DMS153 treated with DMSO at 0.1 percent for 48 hours (cell line): ENCODE results near the gene NRXN3.

Experiments
- DNase-seq: peaks from one replicate; lab custom pipeline; 2025; ENCODE audit not compliant: unreplicated experiment; lab: John Stamatoyannopoulos, UW

Gene NRXN3

DNA sequence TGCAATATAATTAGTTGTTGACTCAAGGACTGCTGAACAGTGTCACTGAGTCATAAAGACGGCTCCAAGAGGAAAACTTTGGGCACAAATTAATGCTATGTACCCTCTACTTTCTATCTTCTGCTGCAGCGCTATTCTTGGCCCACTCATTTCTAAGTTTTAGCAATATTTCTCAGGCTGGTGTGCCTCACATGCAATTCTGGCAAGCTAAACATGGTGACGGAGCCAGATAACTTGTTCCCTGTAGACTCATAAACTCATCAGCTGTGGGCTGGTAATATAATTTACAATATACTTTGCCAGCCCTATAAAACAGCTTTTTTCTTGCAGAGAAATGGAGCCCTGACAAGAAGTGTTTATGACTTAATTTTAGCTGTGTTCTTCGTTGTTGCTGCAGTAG is 615.1 kb downstream of the NRXN3 start:
- no peak for DNase-seq

DNA sequence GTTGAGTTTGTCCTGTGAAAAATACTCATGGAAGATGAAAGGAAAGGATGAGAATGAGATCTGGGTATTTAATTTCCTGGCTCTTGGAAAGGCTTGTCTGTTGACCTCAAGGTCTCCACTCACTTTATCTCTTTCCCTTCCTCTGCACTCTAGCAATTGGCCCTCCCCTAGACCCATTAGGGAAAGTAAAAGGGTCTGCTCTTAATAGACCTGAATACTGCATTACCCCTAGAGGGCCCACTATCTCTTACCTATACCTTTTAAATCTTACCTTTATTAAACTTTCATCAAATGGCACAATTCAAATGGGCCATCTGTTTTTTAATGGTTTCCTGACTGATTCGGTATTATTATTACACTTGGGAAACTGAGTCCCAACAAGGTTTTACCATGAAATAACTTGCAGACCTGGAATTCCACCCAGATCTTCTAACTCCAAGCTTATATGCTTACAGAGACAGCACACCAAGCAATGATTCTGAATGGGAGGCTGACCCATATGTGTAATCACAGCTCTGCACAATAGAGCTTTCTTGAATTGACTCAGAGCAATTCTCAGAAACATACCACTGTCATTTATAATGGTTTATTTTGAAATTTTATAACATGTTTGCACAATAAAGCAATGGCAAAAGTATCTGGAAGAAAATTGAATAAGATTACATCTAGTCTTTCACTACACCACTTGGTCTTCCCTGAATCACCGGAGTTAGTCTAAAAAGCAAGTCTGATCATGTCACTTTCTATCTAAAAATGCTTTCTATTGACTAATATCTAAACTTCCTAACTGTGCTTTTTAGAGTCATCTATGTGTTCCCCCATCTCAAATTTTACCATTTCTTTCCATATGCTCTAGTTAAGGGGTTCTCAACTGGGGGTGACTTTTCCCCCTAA is 618.5 kb downstream of the NRXN3 start:
- no peak for DNase-seq

- no peak for DNase-seq
Measured at GRCh38 chr14:78790271-78790670, 620.1 kb downstream of the NRXN3 start.

- no peak for DNase-seq
Measured at GRCh38 chr14:78798757-78799156, 628.6 kb downstream of the NRXN3 start.

DNA sequence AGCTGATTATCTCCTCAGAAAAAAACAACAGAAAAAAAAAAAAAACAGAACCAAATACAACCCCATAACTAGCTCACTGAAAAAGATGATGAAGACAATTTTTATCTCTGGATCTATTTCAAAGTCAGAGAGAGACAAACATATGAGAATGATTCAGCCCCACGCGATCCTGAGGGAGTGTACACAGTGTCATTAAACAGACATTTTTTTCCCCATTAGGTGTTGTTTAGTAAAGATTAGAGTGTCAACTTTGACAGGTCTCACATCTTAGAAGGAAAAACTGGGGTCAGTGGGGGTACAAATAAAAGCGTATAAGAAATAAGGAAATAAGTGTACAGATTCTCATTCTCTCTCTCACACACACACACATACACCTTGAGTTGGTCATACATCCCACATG is 635.4 kb downstream of the NRXN3 start:
- DNase-seq = no peak

DNA sequence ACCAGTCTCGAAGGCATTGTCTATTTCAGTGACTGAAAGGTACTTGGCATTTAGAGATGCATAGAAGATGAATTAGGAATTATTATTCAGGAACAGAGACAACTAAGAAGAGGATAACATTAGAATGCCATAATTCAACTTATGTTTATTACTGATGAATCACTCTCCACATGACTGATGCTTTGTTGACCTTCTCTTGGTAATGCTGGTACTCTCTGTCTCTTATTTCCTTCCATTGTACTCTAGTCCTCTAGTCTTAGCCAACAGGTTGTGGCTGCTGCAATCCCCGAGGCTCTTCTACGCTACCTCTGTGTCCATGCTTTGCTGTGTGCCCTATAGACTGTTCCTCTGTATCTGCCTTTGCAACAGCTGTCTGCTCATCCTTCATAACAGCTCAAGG is 652.9 kb downstream of the NRXN3 start:
- DNase-seq = no peak

DNA sequence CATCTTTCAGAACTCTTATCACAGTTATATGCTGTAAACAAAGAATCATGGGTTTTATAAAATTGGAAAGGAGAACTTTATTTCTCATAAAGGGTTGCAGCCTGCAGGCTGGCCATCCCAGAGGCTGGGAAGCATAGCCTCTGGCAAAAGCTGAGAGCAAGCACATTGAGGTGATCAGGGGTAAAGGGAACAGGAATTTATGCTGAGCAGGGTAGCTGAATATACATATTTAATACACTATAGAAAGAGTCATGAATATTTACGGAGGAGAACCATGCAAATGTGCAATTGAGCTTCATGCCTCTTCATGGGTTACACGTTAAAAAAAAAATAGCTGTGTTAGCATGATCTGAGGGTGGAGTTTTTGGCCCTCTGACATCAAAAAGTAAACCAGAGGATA is 653.3 kb downstream of the NRXN3 start:
- DNase-seq = no peak

- no peak for DNase-seq
Measured at GRCh38 chr14:78829274-78829673, 659.1 kb downstream of the NRXN3 start.

DNA sequence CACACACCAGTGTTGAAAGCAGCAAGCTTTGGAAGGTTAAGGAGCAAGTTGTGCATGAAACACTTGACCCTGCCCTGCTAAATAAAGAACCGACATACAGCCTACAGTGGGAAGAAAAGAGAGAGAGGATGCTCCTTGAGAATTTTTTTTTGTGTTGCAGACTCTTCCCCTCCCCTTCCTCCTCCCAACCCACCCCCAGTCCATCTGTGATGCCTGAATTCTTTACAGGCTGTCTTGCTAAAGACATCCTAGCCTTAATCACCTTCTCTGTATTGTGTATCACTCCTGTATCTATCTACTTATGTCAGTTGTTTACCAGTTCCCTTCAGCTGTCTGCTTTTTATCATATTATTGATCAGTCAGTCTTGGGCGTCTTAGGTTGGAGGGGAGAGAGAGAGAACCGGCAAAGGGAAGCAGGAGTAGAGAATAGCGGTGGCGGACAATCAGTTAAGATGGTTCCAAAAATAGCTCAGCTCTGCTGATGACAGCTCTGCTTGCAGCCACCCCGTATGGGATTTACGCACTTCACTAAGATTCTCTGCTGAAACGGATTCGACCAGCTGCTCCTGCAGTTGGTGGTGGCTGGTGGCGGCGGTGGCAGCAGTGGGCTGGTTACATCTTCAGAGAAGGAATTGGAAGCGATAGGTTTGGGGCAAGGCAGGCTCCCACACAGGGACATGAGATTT is 664.7 kb downstream of the NRXN3 start:
- no peak for DNase-seq

- no peak for DNase-seq
Measured at GRCh38 chr14:78835909-78836308, 665.7 kb downstream of the NRXN3 start.

DNA sequence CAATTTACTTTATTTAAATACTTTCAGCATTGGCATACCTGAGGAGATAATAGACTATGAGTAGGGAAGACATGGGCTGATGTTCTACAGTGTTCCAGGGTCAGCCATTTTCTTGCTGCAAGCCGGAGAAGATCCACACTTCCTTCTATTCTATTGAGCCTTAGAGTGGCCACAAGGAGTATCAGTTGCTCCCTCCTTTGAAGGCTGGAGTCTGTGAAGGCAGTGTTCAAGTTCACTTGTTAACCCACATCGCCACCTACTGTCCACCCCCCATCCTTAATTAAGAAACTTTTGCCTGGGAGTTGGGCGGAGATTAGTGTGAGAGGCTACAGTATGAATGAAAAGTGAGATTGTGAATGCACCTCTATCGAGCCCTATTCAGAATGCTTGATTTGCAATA is 666.6 kb downstream of the NRXN3 start:
- DNase-seq = peak; percentile 50

GRCh38 chr14:78838959-78839358 is 668.8 kb downstream of the NRXN3 start:
- DNase-seq = no peak

DNA sequence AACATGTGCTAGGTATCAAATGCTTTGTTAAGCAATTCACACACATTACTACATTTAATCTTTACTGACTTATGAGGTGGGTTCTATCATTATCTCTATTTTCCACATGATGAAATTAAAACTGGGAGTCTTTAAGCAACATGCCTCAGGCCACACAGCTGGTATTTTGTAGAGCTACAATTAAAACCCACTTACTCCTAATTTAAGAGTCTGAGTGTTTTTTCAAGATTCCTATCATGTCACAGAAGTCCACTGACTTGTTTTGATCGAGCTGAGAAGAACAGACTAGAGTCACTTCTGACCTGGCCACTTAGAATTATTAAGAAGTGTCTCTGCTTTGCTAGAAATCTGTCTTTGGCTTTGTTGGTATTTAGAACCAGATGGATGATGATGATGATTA is 670.7 kb downstream of the NRXN3 start:
- no peak for DNase-seq

DNA sequence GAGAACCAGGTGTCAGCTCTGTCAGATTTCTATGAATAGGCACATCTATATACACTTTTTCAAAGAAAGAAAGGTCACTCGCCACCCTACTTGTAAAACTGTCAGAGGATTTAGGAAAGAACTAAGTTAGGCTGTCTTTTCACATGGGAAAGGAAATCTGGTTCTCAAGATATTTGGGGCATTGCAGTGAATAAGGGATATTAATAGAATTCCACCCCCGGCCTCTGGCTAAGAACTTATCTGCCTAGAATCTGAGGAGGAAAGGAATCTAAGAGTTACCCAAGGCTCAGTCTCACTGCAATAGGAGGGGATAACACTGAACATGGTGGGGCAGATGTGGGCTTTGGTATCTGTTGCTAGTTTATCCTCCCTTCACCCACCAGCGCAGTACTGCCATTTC is 677.6 kb downstream of the NRXN3 start:
- DNase-seq = no peak

DNA sequence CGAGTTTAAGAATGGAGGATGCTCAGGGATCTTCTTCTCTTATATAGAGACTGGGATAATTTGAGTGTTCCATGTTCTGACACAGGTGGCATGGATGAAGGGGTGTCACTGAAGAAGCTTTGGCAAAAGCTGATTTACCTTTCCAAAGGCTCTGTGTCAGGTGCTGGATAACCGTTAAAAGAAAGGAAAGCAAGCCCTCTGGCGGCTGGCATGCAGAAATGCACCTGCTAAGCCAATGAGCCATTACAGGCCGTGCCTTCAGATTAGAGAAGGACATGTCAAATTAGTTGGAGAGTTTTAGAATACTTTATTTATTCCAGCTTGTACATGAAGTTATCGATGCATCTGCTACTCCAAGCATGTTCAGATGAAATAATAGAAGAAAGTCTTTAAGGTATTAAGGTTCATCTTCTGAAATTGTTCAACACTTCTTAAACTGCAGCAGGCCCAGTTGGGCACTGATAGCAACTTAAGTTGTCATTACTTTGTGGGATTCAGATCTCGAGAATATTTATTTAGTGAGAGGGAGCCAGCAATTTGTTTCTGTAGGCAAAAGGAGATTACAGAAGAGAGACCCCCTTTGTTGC is 678.2 kb downstream of the NRXN3 start:
- peak; percentile 61 for DNase-seq

DNA sequence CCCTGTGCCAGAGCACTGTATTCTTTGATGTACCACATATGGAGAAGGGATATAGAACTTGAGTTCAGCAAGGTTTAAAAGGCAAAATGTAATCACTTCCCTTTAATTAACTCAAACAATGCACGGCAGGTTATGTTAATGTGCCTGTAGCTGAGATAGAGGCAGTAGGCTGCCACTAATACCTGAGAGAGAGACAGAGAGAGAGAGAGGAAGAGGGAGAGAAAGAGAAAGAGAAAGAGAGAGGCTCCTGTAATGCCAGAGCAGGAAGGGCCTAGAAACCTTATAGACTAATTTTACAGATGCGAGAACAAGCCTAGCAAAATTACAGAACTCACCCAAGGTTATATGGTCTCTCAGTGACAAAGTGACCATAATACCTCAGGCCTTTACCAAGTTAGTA is 679.8 kb downstream of the NRXN3 start:
- no peak for DNase-seq

- DNase-seq = no peak
Measured at GRCh38 chr14:78851189-78851588, 681.0 kb downstream of the NRXN3 start.

GRCh38 chr14:78852040-78852439 is 681.9 kb downstream of the NRXN3 start:
- DNase-seq = no peak

GRCh38 chr14:78857974-78858373 is 687.8 kb downstream of the NRXN3 start:
- DNase-seq = no peak

DNA sequence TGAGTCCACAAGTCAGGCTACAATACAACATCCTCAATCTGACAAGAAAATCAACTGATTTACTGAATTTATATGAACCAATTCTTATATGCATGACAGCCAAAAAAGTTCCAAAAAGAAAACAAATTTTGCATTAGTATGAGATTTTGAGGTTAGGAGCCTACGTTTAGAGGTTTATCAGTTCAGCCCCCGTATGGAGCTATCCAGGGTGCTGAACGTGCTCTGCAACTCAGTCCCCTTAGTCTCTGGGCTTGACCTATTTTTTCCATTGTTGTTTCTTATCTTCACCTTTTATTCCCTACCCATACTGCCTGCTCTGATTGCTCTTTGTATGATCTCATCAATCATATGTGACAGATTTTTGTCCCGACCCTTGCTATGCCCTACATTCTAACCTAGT is 693.0 kb downstream of the NRXN3 start:
- no peak for DNase-seq

DNA sequence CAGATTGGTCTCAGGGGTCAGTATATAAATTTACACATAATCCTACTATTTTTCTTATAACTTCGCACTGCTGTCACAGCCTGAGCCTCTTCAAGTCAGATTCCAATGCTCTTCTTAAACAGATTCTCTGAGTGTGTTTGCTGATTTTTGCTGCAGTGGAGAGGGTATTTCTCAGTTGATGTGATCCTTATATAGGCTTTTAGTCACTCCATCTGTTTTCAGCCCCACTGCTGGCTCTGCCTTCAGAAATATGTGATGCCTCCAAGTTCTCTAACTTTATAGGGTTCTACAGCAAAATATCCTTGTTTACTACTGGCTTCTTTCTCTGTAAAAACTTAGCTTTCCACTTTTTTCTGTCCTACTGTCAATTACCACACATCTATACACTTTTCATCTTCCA is 702.7 kb downstream of the NRXN3 start:
- DNase-seq = no peak

GRCh38 chr14:78873581-78873980 is 703.4 kb downstream of the NRXN3 start:
- no peak for DNase-seq
